Tibial nerve (tissue), 3 donors: ENCODE results near the gene NDUFB10.

Experiments used
- CTCF ChIP-seq, 5 experiments: fragments of 200-600 bp in 3 of 5; fragments of 450-650 bp in 2 of 5; sonication (generic) in 3 of 5; IDR thresholded peaks; one replicate each; pipeline ENCODE4 v1.5.1; 2016 to 2019; ENCODE audit warnings: antibody characterized with exemption in 5 of 5, mild to moderate bottlenecking in 3 of 5, moderate library complexity in 2 of 5
- POLR2A ChIP-seq, 2 donors: fragments of 450-650 bp; IDR thresholded peaks; one replicate each; pipeline ENCODE4 v1.6.1; 2017; ENCODE audit warnings: antibody characterized with exemption in 2 of 2, mild to moderate bottlenecking in 2 of 2, moderate library complexity in 2 of 2

- no peak for TF ChIP-seq CTCF (IDR thresholded peaks at IDR 0.05)
- no peak for TF ChIP-seq POLR2A (IDR thresholded peaks at IDR 0.05)
Measured at GRCh38 chr16:1987198-1987597, 27.9 kb downstream of the NDUFB10 start.
